GM12891 (cell line): Measurements from ENCODE around the gene FITM1.
A peak's percentile ranks its signal among the peaks of the same experiment; 100 is the strongest.

Experiments
- DNase-seq: peaks from one replicate; pipeline ENCODE4 v3.0.0; 2011; ENCODE audit warnings: low spot score; ENCODE audit not compliant: insufficient read length
- FAIRE-seq: peaks from 2 replicates; lab custom pipeline; 2011; peaks lifted over from hg19 to GRCh38; lab: Jason Lieb, UNC
- PAX5 ChIP-seq: IDR thresholded peaks from 2 replicates; pipeline ENCODE4 v1.6.1; 2011; ENCODE audit warnings: low read length, moderate library complexity, mild to moderate bottlenecking; ENCODE audit not compliant: insufficient read depth, severe bottlenecking
- POLR2A ChIP-seq: IDR thresholded peaks from 2 replicates; pipeline ENCODE4 v1.6.1; 2011; ENCODE audit warnings: low read depth, low read length, control low read depth
- POLR2AphosphoS5 ChIP-seq: IDR thresholded peaks from 2 replicates; pipeline ENCODE4 v1.6.1; 2011; ENCODE audit warnings: low read depth, low read length, control low read depth
- POU2F2 ChIP-seq: IDR thresholded peaks from 2 replicates; pipeline ENCODE4 v1.6.1; 2011; ENCODE audit warnings: low read depth, mild to moderate bottlenecking, control low read depth, low read length, moderate library complexity
- SPI1 ChIP-seq: IDR thresholded peaks from 2 replicates; pipeline ENCODE4 v1.6.1; 2011; ENCODE audit warnings: low read depth, low read length, control low read depth
- TAF1 ChIP-seq: IDR thresholded peaks from 2 replicates; pipeline ENCODE4 v1.6.1; 2011; ENCODE audit warnings: low read depth, low read length, control low read depth

FITM1 gene

GRCh38 chr14:24137529-24138395, 7.3 kb downstream of the FITM1 start:
- TF ChIP-seq POLR2A = peak; percentile 53; the same call in 1 of the 2 replicates
- TF ChIP-seq TAF1 = no peak
- no peak for TF ChIP-seq POLR2AphosphoS5
- TF ChIP-seq SPI1 = no peak
- TF ChIP-seq PAX5 = no peak
- TF ChIP-seq POU2F2 = no peak

DNA sequence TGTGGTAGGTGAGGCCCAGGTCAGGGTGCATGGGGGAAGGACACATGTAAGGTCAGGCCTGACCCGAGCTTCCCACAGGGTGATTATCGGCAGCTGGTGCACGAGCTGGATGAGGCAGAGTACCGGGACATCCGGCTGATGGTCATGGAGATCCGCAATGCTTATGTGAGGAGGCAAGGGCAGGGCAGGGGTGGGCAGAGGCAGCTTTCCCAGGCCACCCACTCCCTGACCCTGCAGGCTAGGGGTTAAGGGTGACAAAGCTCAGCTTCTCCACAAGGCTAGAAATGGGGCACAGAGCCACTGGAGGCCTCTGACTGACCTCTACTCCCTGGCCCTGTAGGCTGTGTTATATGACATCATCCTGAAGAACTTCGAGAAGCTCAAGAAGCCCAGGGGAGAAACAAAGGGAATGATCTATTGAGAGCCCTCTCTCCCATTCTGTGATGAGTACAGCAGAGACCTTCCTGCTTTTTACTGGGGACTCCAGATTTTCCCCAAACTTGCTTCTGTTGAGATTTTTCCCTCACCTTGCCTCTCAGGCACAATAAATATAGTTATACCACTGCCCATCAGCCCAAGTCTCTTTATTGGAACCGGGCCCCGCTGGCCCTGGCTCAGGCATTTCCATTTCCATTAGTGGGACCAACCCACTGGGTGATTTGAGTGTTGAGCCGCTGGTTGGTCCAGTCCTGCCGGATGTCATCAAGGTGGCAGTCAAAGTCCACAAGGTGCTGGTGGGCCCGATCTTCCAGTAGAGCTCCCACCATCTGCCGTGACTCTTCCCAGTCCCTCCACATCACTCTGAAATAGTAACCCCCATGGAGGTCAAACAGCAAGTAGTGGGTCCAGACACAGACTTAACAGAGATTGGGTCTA, 8.2 kb downstream of the FITM1 start:
- no peak for TF ChIP-seq POU2F2
- no peak for TF ChIP-seq SPI1
- TF ChIP-seq TAF1 = no peak
- TF ChIP-seq POLR2AphosphoS5 = no peak
- FAIRE-seq (no peak), DNase-seq (no peak)

More at GRCh38 chr14:24137529-24138395, 7.3 kb downstream of the FITM1 start:
- no peak for DNase-seq
- no peak for FAIRE-seq

- TF ChIP-seq SPI1 (no peak), POLR2A (no peak), POU2F2 (no peak), TAF1 (no peak)
- FAIRE-seq (no peak), DNase-seq (no peak)
Measured at GRCh38 chr14:24139272-24139934, 8.9 kb downstream of the FITM1 start.

DNA sequence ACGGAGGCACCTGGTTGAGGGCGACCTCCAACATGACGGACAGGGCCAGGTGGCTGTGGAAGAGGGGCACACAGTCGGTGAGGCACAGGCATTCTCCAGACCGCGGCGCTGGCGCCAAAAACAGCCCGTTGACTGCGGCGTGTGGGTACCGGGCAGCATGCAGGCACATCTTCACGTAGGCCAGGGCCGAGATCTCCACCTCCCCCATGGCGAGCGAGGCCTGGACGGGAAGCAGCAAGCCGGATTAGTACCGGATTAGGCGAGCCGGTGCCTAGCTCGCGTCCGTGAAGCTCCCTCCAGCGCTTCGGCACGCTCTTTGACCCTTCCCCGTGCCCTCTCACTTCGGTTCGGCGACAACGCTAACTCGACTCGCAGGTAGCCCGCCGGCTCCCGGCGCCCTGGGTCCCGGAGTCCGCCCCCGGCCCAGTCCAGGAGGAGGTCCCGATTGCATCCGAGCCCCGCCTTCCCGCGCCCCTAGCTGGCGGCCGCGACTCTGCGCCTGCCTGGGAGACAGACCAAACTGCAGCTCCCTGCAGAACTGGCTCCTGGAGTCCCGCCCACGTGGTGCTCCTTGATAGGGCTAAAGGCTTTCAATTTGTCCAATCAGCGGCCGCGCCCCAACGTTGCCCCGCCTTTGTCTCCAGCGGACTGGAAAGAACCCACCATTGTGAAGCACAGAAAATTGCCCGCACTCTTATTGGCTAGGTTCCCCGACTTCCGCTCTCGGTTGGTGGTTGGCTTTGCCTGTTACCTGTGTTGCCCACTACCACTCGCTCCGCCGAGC, 10.8 kb downstream of the FITM1 start, which contains the start of gene EMC9:
Gene EMC9 (minus strand): TSS at position 495 of the 784 bp plus-strand sequence. CDS start 287 bp downstream, at position 208.
- DNase-seq (peak; percentile 96), FAIRE-seq (peak; percentile 82)
- peak; percentile 7 for TF ChIP-seq TAF1
- peak; percentile 74 for TF ChIP-seq SPI1
- peak; percentile 53 for TF ChIP-seq POU2F2
- peak; percentile 72 for TF ChIP-seq PAX5
- TF ChIP-seq POLR2AphosphoS5 = peak; percentile 83
- peak; percentile 78; the same call in 1 of the 2 replicates for TF ChIP-seq POLR2A

GRCh38 chr14:24143511-24143910, 13.1 kb downstream of the FITM1 start:
- TF ChIP-seq PAX5 = no peak
- no peak for TF ChIP-seq TAF1
- TF ChIP-seq POLR2A = no peak
- TF ChIP-seq POU2F2 = no peak
- no peak for TF ChIP-seq SPI1
- TF ChIP-seq POLR2AphosphoS5 = no peak
- no peak for FAIRE-seq
- no peak for DNase-seq

DNA sequence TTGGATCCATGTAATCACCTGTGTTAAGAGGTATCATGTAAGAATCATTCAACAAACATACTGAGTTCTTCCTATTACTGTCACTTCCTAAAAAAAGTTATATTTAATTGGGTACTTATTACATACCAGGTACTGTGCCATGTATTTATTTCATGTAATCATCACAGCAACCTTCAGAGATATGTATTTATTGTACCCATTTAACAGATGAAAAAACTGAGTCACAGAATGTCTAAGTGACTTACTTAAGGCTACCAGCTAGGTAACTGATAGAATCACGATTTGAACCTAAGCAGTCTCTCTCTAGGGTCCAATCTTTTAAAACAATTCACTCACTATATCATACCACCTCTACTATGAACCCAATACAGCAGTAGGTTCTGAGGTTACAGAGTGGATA, 14.0 kb downstream of the FITM1 start:
- TF ChIP-seq POLR2AphosphoS5 = no peak
- TF ChIP-seq POU2F2 = no peak
- TF ChIP-seq POLR2A = no peak
- TF ChIP-seq TAF1 = no peak
- no peak for TF ChIP-seq PAX5
- TF ChIP-seq SPI1 = no peak
- FAIRE-seq (no peak), DNase-seq (no peak)

DNA sequence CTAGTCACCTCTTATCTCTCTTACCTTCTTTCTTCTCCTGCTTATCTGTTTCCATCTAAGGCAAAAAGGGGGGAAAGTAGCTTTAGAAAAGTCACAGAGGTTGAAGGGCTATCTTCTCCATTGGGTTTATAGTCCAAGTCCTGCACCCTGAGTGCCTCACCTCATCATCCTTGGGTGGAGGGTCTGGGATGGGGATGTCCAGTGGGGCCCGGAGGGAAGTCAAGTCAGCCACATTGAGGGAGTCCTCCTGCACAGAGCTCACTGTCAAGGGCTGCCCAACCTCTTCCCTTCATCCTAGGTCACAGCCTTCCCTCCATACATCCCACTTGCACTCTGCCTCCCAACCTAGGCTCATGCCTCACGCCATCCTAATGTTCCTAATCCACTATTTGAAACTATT, 14.8 kb downstream of the FITM1 start:
- no peak for TF ChIP-seq PAX5
- FAIRE-seq (no peak), DNase-seq (no peak)

GRCh38 chr14:24145690-24146452, 15.4 kb downstream of the FITM1 start:
- TF ChIP-seq TAF1 = no peak
- no peak for TF ChIP-seq SPI1
- no peak for TF ChIP-seq POLR2AphosphoS5
- no peak for TF ChIP-seq POLR2A
- TF ChIP-seq POU2F2 = no peak
- no peak for TF ChIP-seq PAX5
- DNase-seq (no peak), FAIRE-seq (peak; percentile 23)
